ENCODE measurements around the gene MGAT1. TPM values are rescaled to one million over a fixed set of nuclear protein-coding genes. Genes with fewer than 3 reads are reported as not detected.

Gene MGAT1
- total RNA-seq, 1 experiment from 2014 or later = 104 TPM

DNA sequence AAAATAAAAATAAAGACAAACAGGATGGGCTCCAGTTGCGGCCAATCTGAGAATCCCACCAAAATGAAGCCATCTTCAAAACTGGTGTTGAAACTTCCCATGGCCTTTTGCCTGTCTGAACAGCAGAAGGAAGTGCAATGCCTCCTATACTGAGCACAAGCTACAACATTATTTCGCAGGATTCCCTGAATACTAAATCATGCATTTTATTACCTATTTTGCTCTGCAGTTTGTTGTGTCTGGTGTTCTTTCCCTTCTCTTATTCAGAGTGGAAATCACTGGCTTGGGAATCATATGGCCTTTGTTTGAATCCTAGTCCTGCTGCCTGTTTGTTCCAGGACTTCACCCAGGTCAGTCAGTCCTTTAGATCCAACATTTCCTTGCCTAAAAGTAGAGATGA, 62.6 kb downstream of the MGAT1 start, which contains the start of gene OR2Y1:
OR2Y1 (minus strand) TSS at position 101 of the 400 bp plus-strand sequence; CDS start at position 101, 0 bp downstream.
- intact Hi-C loops (cut with micrococcal nuclease) = no loop called here

DNA sequence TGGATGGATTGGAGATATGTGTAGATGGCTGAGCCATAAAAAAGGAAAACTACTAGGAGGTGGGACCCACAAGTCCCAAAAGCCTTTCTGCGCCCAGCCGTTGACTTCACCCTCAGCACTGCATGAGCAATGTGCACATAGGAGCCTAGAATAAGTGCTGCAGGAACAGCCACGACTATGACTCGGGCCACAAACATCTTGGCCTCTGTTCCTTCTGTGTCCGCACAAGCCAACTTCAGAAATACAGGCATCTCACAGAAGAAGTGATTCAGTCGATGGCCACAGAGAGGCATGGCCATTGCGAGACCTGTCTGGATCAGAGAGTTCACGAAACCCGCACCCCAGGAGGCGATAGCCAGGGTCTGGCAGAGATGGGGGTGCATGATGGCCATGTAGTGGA, 63.3 kb downstream of the MGAT1 start:
- Histone ChIP-seq H3K4me3 (ENCODE audit: low read length) (no peak overlapping the region), H3K9ac (ENCODE audit: low read length) (no peak overlapping the region), H4K20me1 (ENCODE audit: low read length) (no peaks in the 10 kb centered on the region), H3K36me3 (ENCODE audit: low read depth, low read length) (no peaks in the 10 kb centered on the region), H3K9me3 (ENCODE audit: low read length) (no peaks in the 10 kb centered on the region), H3K4me2 (ENCODE audit: low read length) (no peak overlapping the region), H3F3A (ENCODE audit: low read length, unreplicated experiment) (no peaks in the 10 kb centered on the region), H3K27me3 (ENCODE audit: low read length) (peaks cover 91% of the 10 kb centered on the region), H3K79me2 (ENCODE audit: low read length) (no peaks in the 10 kb centered on the region), H3K4me1 (ENCODE audit: insufficient read depth, low read length) (no peaks in the 10 kb centered on the region), H3K27ac (ENCODE audit: low read length) (no peak overlapping the region), H2AFZ (ENCODE audit: low read length) (no peak overlapping the region), H3K9me2 (replicated peaks; ENCODE audit: low read length) (no peaks in the 10 kb centered on the region)
- intact Hi-C loops (cut with micrococcal nuclease) = no loop called here
- no peak for ATAC-seq
- BruUV-seq (replicated peaks) = no TSS peak
- TF ChIP-seq EZH2 (IDR thresholded peaks at IDR 0.05; ENCODE audit: low read length, unreplicated experiment) (no peak), EZH2phosphoT487 (IDR thresholded peaks at IDR 0.05; ENCODE audit: borderline replicate concordance, low read length) (no peak)
- TF ChIP-seq, protein P1, sequence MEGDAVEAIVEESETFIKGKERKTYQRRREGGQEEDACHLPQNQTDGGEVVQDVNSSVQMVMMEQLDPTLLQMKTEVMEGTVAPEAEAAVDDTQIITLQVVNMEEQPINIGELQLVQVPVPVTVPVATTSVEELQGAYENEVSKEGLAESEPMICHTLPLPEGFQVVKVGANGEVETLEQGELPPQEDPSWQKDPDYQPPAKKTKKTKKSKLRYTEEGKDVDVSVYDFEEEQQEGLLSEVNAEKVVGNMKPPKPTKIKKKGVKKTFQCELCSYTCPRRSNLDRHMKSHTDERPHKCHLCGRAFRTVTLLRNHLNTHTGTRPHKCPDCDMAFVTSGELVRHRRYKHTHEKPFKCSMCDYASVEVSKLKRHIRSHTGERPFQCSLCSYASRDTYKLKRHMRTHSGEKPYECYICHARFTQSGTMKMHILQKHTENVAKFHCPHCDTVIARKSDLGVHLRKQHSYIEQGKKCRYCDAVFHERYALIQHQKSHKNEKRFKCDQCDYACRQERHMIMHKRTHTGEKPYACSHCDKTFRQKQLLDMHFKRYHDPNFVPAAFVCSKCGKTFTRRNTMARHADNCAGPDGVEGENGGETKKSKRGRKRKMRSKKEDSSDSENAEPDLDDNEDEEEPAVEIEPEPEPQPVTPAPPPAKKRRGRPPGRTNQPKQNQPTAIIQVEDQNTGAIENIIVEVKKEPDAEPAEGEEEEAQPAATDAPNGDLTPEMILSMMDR (conservative IDR thresholded peaks at IDR 0.05; ENCODE audit: low read depth, low read length) = no peak
- POLR2A ChIA-PET (ENCODE audit: unreplicated experiment) = no interaction called here
- DNase-seq = peak; percentile 26
- CTCF ChIA-PET = no interaction called here

More for the DNA sequence above, 62.6 kb downstream of the MGAT1 start, which contains the start of gene OR2Y1:
- Histone ChIP-seq H4K20me1 (ENCODE audit: low read length) (no peaks in the 10 kb centered on the region), H3K4me1 (ENCODE audit: insufficient read depth, low read length) (no peaks in the 10 kb centered on the region), H3K36me3 (ENCODE audit: low read depth, low read length) (no peaks in the 10 kb centered on the region), H3K27me3 (ENCODE audit: low read length) (peaks cover 91% of the 10 kb centered on the region), H3K4me2 (ENCODE audit: low read length) (no peak within 1 kb of the TSS), H3K9me2 (replicated peaks; ENCODE audit: low read length) (no peaks in the 10 kb centered on the region), H2AFZ (ENCODE audit: low read length) (no peak within 1 kb of the TSS), H3K27ac (ENCODE audit: low read length) (no peak within 1 kb of the TSS), H3K9me3 (ENCODE audit: low read length) (no peaks in the 10 kb centered on the region), H3K9ac (ENCODE audit: low read length) (no peak within 1 kb of the TSS), H3K4me3 (ENCODE audit: low read length) (no peak within 1 kb of the TSS), H3K79me2 (ENCODE audit: low read length) (no peaks in the 10 kb centered on the region), H3F3A (ENCODE audit: low read length, unreplicated experiment) (no peaks in the 10 kb centered on the region)
- ChIA-PET CTCF (no interaction called here), POLR2A (ENCODE audit: unreplicated experiment) (no interaction called here)
- TF ChIP-seq, protein P1 (conservative IDR thresholded peaks at IDR 0.05; ENCODE audit: low read depth, low read length) = no peak
- TF ChIP-seq EZH2phosphoT487 (IDR thresholded peaks at IDR 0.05; ENCODE audit: borderline replicate concordance, low read length) (no peak), EZH2 (IDR thresholded peaks at IDR 0.05; ENCODE audit: low read length, unreplicated experiment) (no peak)
- no peak for DNase-seq
- no peak for ATAC-seq
- no TSS peak for BruUV-seq (replicated peaks)

DNA sequence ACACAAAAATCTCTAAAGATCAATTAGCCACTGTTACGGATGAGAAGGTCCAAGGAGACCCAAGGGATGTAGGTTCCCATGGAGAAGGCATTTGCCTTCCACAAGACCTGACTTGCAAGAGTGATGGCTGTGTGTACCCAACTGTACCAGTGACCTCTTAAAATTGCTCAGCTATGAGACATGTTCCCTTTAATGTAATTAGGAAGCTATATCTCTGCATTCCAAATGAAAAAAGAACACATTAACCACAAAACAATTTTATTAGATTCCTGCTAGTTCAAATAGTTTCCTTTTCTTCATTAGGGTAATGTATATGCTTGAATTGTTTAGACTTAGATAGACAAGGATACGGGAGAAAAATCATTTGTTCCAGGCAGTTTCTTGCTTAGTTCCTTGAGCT, 66.1 kb downstream of the MGAT1 start:
- no peaks in the 10 kb centered on the region for H3K9me2 ChIP-seq (replicated peaks; ENCODE audit: low read length)
- no peaks in the 10 kb centered on the region for H3K4me1 ChIP-seq (ENCODE audit: insufficient read depth, low read length)
- no peak overlapping the region for H2AFZ ChIP-seq (ENCODE audit: low read length)
- no peaks in the 10 kb centered on the region for H4K20me1 ChIP-seq (ENCODE audit: low read length)
- H3K4me3 ChIP-seq (ENCODE audit: low read length) = no peak overlapping the region
- H3K9ac ChIP-seq (ENCODE audit: low read length) = no peak overlapping the region
- H3K4me2 ChIP-seq (ENCODE audit: low read length) = no peak overlapping the region
- H3K27ac ChIP-seq (ENCODE audit: low read length) = no peak overlapping the region
- H3F3A ChIP-seq (ENCODE audit: low read length, unreplicated experiment) = no peaks in the 10 kb centered on the region
- TF ChIP-seq, protein P1 (conservative IDR thresholded peaks at IDR 0.05; ENCODE audit: low read depth, low read length) = no peak
- no peak for TF ChIP-seq EZH2 (IDR thresholded peaks at IDR 0.05; ENCODE audit: low read length, unreplicated experiment)
- no peak for TF ChIP-seq EZH2phosphoT487 (IDR thresholded peaks at IDR 0.05; ENCODE audit: borderline replicate concordance, low read length)
- H3K9me3 ChIP-seq (ENCODE audit: low read length) = no peaks in the 10 kb centered on the region
- ChIA-PET CTCF (no interaction called here), POLR2A (ENCODE audit: unreplicated experiment) (no interaction called here)
- no peaks in the 10 kb centered on the region for H3K36me3 ChIP-seq (ENCODE audit: low read depth, low read length)
- BruUV-seq (replicated peaks) = no TSS peak
- H3K27me3 ChIP-seq (ENCODE audit: low read length) = peaks cover 92% of the 10 kb centered on the region
- no peak for DNase-seq
- H3K79me2 ChIP-seq (ENCODE audit: low read length) = no peaks in the 10 kb centered on the region
- ATAC-seq = no peak
- intact Hi-C loops (cut with micrococcal nuclease) = no loop called here

Other genes starting within 250 kb of the MGAT1 start
- gene SCGB3A1, start 211.3 kb downstream of the MGAT1 start, total RNA-seq (2014; rRNA removed) = not detected in 2 replicates
- gene FLT4, start 153.2 kb downstream of the MGAT1 start, total RNA-seq (2014; rRNA removed) = not detected in 2 replicates
- not detected in 2 replicates for gene OR2Y1, start 62.7 kb downstream of the MGAT1 start, total RNA-seq (2014; rRNA removed)
- 16.6 and 24.3 TPM in 2 replicates for gene ZFP62, start 58.5 kb upstream of the MGAT1 start, total RNA-seq (2014; rRNA removed)
- gene BTNL8, start 96.4 kb upstream of the MGAT1 start, total RNA-seq (2014; rRNA removed) = 0.23 TPM in 1 of 2 replicates, not detected in the other
- gene BTNL3, start 186.0 kb upstream of the MGAT1 start, total RNA-seq (2014; rRNA removed) = not detected in 2 replicates
- 11.5 and 15.4 TPM in 2 replicates for gene BTNL9, start 237.5 kb upstream of the MGAT1 start, total RNA-seq (2014; rRNA removed)

Data from PC-3 (cell line).